NB4 (cell line): ENCODE results near the gene CIITA.
"Not testable (repeated sequence)": the region's sequence is repeated elsewhere in the genome, so short reads cannot be mapped to it uniquely, and the experiment has no call there.

Experiments used
- CTCF ChIP-seq: IDR thresholded peaks from one replicate; pipeline ENCODE4 v1.5.1; 2012; ENCODE audit warnings: low read depth, low read length
- MAX ChIP-seq: IDR thresholded peaks from 2 replicates; pipeline ENCODE4 v1.6.1; 2011; ENCODE audit warnings: low read depth, low read length
- MYC ChIP-seq: IDR thresholded peaks from 2 replicates; pipeline ENCODE4 v1.6.1; 2011; ENCODE audit warnings: low read depth, low read length
- POLR2A ChIP-seq: IDR thresholded peaks from 2 replicates; pipeline ENCODE4 v1.6.1; 2011; ENCODE audit warnings: mild to moderate bottlenecking; ENCODE audit not compliant: insufficient read length; ENCODE audit errors: extremely low read depth

GRCh38 chr16:10925285-10925684 is 48.3 kb downstream of the CIITA start:
- not testable (repeated sequence) for TF ChIP-seq POLR2A, CTCF, MAX, MYC
